Heart left ventricle (tissue), 13 donors: ENCODE results near the gene GPR156.

Source experiments
- POLR2A ChIP-seq, 2 donors: fragments of 450-650 bp; IDR thresholded peaks; one replicate each; pipeline ENCODE4 v1.6.1; 2017; ENCODE audit warnings: antibody characterized with exemption in 2 of 2, mild to moderate bottlenecking in 2 of 2, moderate library complexity in 2 of 2
- TF ChIP-seq, protein P1 (sequence below), 12 donors: fragments of 200-600 bp; sonication (generic) in 4 of 12; IDR thresholded peaks; one replicate each; pipeline versions ENCODE4 v1.5.0 to v1.8.0; 2018 to 2022; ENCODE audit warnings: antibody characterized with exemption in 12 of 12, mild to moderate bottlenecking in 5 of 12
- donor health status: ischemic (EF 13 %, LVEDD 7.1; RV severe dilation, severe dysfunction).
- donor health status: DM: no; HTN: yes; CAD: no.
- donor health status: DM: no; HTN: no; CAD: no.
- donor health status: ischemic (EF 25% LVEDD 6.9; RV normal size, moderate dysfunction).
- donor health status: ischemic (EF 25% LVEDD 5.7; RV mildly dilated, moderate dysfunction).
- donor health status: ischemic (EF 35%, LVEDD 5.7; RV mildly dilated, moderate dysfunction).
- donor health status: nonischemic (EF 11% LVEDD 7.7; RV severe dilation, severe dysfunction).
- donor health status: DM: yes; HTN: yes; CAD: no.
- donor health status: PGD.
- donor health status: ischemic (EF 29% LVEDD 5.4; RV normal size, mild dysfunction).
- donor health status: nonischemic (EF 23%, LVEDD 6.1; RV moderate dilation, normal function).

DNA sequence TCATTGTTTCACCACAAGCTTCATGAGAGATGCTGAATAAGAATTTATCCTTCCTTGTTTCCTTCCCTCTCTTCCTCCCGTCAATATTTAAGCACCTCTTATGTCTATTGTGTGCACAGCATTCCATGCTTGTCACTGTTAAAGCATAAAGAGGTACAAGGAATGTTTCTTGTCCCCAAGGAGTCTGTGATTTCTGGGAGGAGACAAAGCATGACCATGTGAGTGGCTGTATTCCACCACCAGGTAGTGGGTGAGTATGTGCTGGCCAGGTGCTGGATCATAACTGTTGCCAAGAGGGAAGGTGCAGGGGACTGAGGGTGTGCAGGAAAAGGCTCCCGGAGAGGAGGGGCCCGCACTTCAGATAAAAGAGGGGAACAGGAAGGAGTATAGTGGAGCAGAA, 127.9 kb downstream of the GPR156 start:
- TF ChIP-seq, protein P1, sequence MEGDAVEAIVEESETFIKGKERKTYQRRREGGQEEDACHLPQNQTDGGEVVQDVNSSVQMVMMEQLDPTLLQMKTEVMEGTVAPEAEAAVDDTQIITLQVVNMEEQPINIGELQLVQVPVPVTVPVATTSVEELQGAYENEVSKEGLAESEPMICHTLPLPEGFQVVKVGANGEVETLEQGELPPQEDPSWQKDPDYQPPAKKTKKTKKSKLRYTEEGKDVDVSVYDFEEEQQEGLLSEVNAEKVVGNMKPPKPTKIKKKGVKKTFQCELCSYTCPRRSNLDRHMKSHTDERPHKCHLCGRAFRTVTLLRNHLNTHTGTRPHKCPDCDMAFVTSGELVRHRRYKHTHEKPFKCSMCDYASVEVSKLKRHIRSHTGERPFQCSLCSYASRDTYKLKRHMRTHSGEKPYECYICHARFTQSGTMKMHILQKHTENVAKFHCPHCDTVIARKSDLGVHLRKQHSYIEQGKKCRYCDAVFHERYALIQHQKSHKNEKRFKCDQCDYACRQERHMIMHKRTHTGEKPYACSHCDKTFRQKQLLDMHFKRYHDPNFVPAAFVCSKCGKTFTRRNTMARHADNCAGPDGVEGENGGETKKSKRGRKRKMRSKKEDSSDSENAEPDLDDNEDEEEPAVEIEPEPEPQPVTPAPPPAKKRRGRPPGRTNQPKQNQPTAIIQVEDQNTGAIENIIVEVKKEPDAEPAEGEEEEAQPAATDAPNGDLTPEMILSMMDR (IDR thresholded peaks at IDR 0.05), result no peak
- TF ChIP-seq POLR2A (IDR thresholded peaks at IDR 0.05), result no peak
